Measurements from ENCODE around the gene BICRAL. TPM values are rescaled to one million over a fixed set of nuclear protein-coding genes. Genes with fewer than 3 reads are reported as not detected.
A peak's percentile ranks its signal among the peaks of the same experiment; 100 is the strongest.

BICRAL gene
- total and polyA plus RNA-seq, 5 donors = 3.9 to 13.6 (median 12.6) TPM

GRCh38 chr6:42783177-42783875, 1.5 kb downstream of the BICRAL start:
- H3K27me3 ChIP-seq (ENCODE audit: control insufficient read depth, insufficient read depth) = no peaks in the 10 kb centered on the region
- H3K27ac ChIP-seq (ENCODE audit: low read length) = peak overlapping the region; percentile 96
- intact Hi-C loops (cut with DNase I) = loop anchor here in 2 of 4 donors (5.0 kb wide), 1 partner anchor 36 kb away; the partner anchor contains the start of gene TBCC (in 2 of the 2)
- no peaks in the 10 kb centered on the region for H3K9me3 ChIP-seq (ENCODE audit: control insufficient read depth, low read length)
- under 1% methylated on average over 79 of the region's 79 CpGs for WGBS
- peaks cover 5% of the 10 kb centered on the region for H3K4me1 ChIP-seq (ENCODE audit: control insufficient read depth, insufficient read depth, low read length)
- DNase-seq (peak; percentile 82 to 94 (median 93)), ATAC-seq (peak; percentile 78 to 80)
- H3K4me3 ChIP-seq (ENCODE audit: low read length) = peak overlapping the region; percentile 86

GRCh38 chr6:42783876-42784642, 2.2 kb downstream of the BICRAL start:
- ATAC-seq = peak in 1 of 2 donors; percentile 3
- intact Hi-C loops (cut with DNase I) = loop anchor here in 2 of 4 donors (5.0 kb wide), 1 partner anchor 37 kb away; the partner anchor contains the start of gene TBCC (in 2 of the 2)
- under 1% methylated on average over 10 of the region's 10 CpGs for WGBS
- Histone ChIP-seq H3K27ac (ENCODE audit: low read length) (peak overlapping the region; percentile 96), H3K4me1 (ENCODE audit: control insufficient read depth, insufficient read depth, low read length) (peaks cover 5% of the 10 kb centered on the region), H3K9me3 (ENCODE audit: control insufficient read depth, low read length) (no peaks in the 10 kb centered on the region), H3K27me3 (ENCODE audit: control insufficient read depth, insufficient read depth) (no peaks in the 10 kb centered on the region), H3K4me3 (ENCODE audit: low read length) (peak overlapping the region; percentile 86)
- DNase-seq = no peak

GRCh38 chr6:42784717-42785498, 3.1 kb downstream of the BICRAL start:
- no peak for DNase-seq
- WGBS = 49% methylated on average over 12 of the region's 12 CpGs
- no peak for ATAC-seq
- H3K27ac ChIP-seq (ENCODE audit: low read length) = peak overlapping the region; percentile 44
- intact Hi-C loops (cut with DNase I) = loop anchor here in 2 of 4 donors (5.0 kb wide), 1 partner anchor 38 kb away; the partner anchor contains the start of gene TBCC (in 2 of the 2)
- peak overlapping the region; percentile 86 for H3K4me3 ChIP-seq (ENCODE audit: low read length)
- peaks cover 9% of the 10 kb centered on the region for H3K4me1 ChIP-seq (ENCODE audit: control insufficient read depth, insufficient read depth, low read length)
- no peaks in the 10 kb centered on the region for H3K27me3 ChIP-seq (ENCODE audit: control insufficient read depth, insufficient read depth)
- no peaks in the 10 kb centered on the region for H3K9me3 ChIP-seq (ENCODE audit: control insufficient read depth, low read length)

GRCh38 chr6:42786525-42786985, 4.7 kb downstream of the BICRAL start:
- no peak for ATAC-seq
- no peak overlapping the region for H3K4me3 ChIP-seq (ENCODE audit: low read length)

GRCh38 chr6:42787063-42787472, 5.2 kb downstream of the BICRAL start:
- Histone ChIP-seq H3K9me3 (ENCODE audit: control insufficient read depth, low read length) (no peaks in the 10 kb centered on the region), H3K4me3 (ENCODE audit: low read length) (no peak overlapping the region), H3K27ac (ENCODE audit: low read length) (no peak overlapping the region), H3K4me1 (ENCODE audit: control insufficient read depth, insufficient read depth, low read length) (peaks cover 16% of the 10 kb centered on the region), H3K27me3 (ENCODE audit: control insufficient read depth, insufficient read depth) (no peaks in the 10 kb centered on the region)
- ATAC-seq = no peak
- intact Hi-C loops (cut with DNase I) = no loop called here
- no peak for DNase-seq
- WGBS = 62% methylated on average over 2 of the region's 2 CpGs

More at GRCh38 chr6:42786525-42786985, 4.7 kb downstream of the BICRAL start:
- Histone ChIP-seq H3K27me3 (ENCODE audit: control insufficient read depth, insufficient read depth) (no peaks in the 10 kb centered on the region), H3K27ac (ENCODE audit: low read length) (peak overlapping the region; percentile 22), H3K4me1 (ENCODE audit: control insufficient read depth, insufficient read depth, low read length) (peaks cover 14% of the 10 kb centered on the region), H3K9me3 (ENCODE audit: control insufficient read depth, low read length) (no peaks in the 10 kb centered on the region)
- WGBS = 55% methylated on average over 3 of the region's 3 CpGs
- no peak for DNase-seq
- intact Hi-C loops (cut with DNase I) = no loop called here

GRCh38 chr6:42788671-42789070, 6.8 kb downstream of the BICRAL start:
- intact Hi-C loops (cut with DNase I) = no loop called here
- Histone ChIP-seq H3K27ac (ENCODE audit: low read length) (no peak overlapping the region), H3K9me3 (ENCODE audit: control insufficient read depth, low read length) (no peaks in the 10 kb centered on the region), H3K27me3 (ENCODE audit: control insufficient read depth, insufficient read depth) (no peaks in the 10 kb centered on the region), H3K4me1 (ENCODE audit: control insufficient read depth, insufficient read depth, low read length) (peaks cover 16% of the 10 kb centered on the region), H3K4me3 (ENCODE audit: low read length) (no peak overlapping the region)
- WGBS = 66% methylated on average over 4 of the region's 4 CpGs
- ATAC-seq = no peak
- DNase-seq = no peak

GRCh38 chr6:42790549-42791181, 8.8 kb downstream of the BICRAL start:
- DNase-seq (no peak), ATAC-seq (peak; percentile 25)
- Histone ChIP-seq H3K27ac (ENCODE audit: low read length) (peak overlapping the region; percentile 64), H3K9me3 (ENCODE audit: control insufficient read depth, low read length) (no peaks in the 10 kb centered on the region), H3K4me1 (ENCODE audit: control insufficient read depth, insufficient read depth, low read length) (peaks cover 16% of the 10 kb centered on the region), H3K4me3 (ENCODE audit: low read length) (no peak overlapping the region), H3K27me3 (ENCODE audit: control insufficient read depth, insufficient read depth) (no peaks in the 10 kb centered on the region)
- intact Hi-C loops (cut with DNase I) = no loop called here
- WGBS = 32% methylated on average over 5 of the region's 5 CpGs

GRCh38 chr6:42791706-42792320, 10.0 kb downstream of the BICRAL start:
- Histone ChIP-seq H3K27me3 (ENCODE audit: control insufficient read depth, insufficient read depth) (no peaks in the 10 kb centered on the region), H3K9me3 (ENCODE audit: control insufficient read depth, low read length) (no peaks in the 10 kb centered on the region), H3K4me3 (ENCODE audit: low read length) (no peak overlapping the region), H3K4me1 (ENCODE audit: control insufficient read depth, insufficient read depth, low read length) (peaks cover 14% of the 10 kb centered on the region), H3K27ac (ENCODE audit: low read length) (no peak overlapping the region)
- 87% methylated on average over 3 of the region's 3 CpGs for WGBS
- intact Hi-C loops (cut with DNase I) = no loop called here
- no peak for ATAC-seq
- DNase-seq = no peak

- Histone ChIP-seq H3K9me3 (ENCODE audit: control insufficient read depth, low read length) (no peaks in the 10 kb centered on the region), H3K27me3 (ENCODE audit: control insufficient read depth, insufficient read depth) (no peaks in the 10 kb centered on the region), H3K27ac (ENCODE audit: low read length) (no peak overlapping the region), H3K4me1 (ENCODE audit: control insufficient read depth, insufficient read depth, low read length) (peaks cover 6% of the 10 kb centered on the region), H3K4me3 (ENCODE audit: low read length) (no peak overlapping the region)
- ATAC-seq (no peak), DNase-seq (no peak)
- WGBS = 97% methylated on average over 1 of the region's 1 CpG
- intact Hi-C loops (cut with DNase I) = no loop called here
Observed at GRCh38 chr6:42795651-42796050, 13.8 kb downstream of the BICRAL start.

GRCh38 chr6:42796171-42796570, 14.3 kb downstream of the BICRAL start:
- no peaks in the 10 kb centered on the region for H3K9me3 ChIP-seq (ENCODE audit: control insufficient read depth, low read length)
- no peak for DNase-seq
- no peak overlapping the region for H3K27ac ChIP-seq (ENCODE audit: low read length)
- peaks cover 3% of the 10 kb centered on the region for H3K4me1 ChIP-seq (ENCODE audit: control insufficient read depth, insufficient read depth, low read length)
- no peak for ATAC-seq
- H3K4me3 ChIP-seq (ENCODE audit: low read length) = no peak overlapping the region
- no peaks in the 10 kb centered on the region for H3K27me3 ChIP-seq (ENCODE audit: control insufficient read depth, insufficient read depth)
- intact Hi-C loops (cut with DNase I) = no loop called here
- 92% methylated on average over 4 of the region's 4 CpGs for WGBS

All from right cardiac atrium (tissue), 5 donors.